G401.6 (cell line): ENCODE measurements around the gene ROPN1L.
"Not testable (repeated sequence)": the region's sequence is repeated elsewhere in the genome, so short reads cannot be mapped to it uniquely, and the experiment has no call there.

Experiments used
- FAIRE-seq: peaks from 2 replicates; lab custom pipeline; 2012; peaks lifted over from hg19 to GRCh38; lab: Jason Lieb, UNC

Gene ROPN1L

GRCh38 chr5:10503321-10503720 is 61.6 kb downstream of the ROPN1L start:
- FAIRE-seq, result no peak

DNA sequence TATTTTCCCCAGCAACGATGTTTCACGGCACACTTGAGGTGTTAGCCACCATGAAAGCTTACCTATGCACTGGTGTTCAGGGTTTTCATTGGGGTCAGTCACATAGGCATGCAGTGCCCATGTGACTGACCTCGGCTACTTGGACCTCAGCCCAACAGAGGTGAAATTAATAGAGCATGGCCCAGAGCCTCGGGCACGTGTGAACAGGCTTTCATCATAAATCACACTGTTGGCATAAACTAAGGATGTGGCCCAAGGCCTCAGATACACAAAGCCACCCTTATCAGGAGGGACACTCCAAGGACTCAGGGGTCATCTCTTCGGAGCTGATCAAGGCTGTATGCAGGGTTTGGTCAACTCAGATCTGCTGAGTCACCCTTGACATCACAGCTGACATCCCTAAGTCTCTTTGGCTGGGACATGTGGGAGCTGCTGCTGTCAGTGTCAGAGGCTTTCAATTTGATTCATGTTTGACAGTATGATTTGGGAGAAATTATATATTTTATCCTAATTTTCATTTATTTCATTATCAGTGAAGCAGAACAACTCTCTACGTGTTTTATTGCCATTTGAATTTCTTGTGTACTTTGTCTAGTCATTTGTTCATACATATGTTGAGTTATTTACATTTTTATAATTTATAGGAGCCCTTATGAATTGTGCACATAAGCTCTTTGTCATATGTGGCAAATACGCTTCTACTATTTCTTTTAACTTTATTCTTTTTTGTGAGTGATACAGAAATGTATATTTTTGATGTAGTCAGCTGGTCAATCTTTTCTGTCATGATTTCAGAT is 62.5 kb downstream of the ROPN1L start:
- FAIRE-seq, result no peak

DNA sequence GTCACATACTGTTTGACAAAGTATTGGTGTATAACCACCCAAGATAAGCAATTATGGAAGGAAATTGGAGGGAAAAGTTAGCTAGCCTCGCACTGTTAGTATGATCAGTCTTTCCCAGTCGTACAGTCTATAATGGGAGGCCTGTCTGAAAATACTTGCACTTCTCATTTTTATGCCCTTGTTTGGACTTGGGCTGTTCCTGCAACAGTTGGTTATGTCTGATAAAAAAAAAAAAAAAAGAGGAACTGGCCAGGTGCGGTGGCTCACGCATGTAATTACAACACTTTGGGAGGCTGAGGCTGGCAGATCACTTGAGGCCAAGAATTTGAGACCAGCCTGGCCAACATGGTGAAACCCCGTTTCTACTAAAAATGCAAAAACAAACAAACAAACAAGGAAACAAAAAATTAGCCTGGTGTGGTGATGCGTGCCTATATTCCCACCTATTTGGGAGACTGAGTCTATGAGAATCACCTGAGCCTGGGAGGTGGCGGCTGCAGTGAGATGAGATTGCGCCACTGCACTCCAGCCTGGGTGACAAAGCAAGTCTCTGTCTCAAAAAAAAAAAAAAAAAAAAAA is 63.9 kb downstream of the ROPN1L start:
- no peak for FAIRE-seq

GRCh38 chr5:10506535-10506934 is 64.9 kb downstream of the ROPN1L start:
- no peak for FAIRE-seq

- no peak for FAIRE-seq
Measured at GRCh38 chr5:10507575-10508096, 66.0 kb downstream of the ROPN1L start.

DNA sequence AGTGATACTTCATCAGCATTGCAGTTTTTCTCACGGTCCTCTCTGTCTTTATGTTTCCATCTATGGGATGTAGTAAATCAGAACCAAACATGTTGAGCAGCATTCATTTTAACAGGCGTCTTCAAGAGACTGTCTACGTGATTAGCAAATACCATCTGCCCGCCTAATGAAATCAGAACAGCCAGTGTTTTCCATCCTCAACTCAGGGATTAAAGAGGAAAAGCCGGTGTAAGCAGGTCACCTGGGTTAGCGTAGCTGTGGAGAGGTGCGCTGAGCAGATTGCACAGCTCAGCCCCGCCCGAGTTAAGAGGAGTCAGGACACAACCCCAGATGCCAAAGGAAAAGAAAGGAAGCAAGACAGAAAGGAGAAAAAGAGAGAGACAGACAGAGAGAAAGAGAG is 67.9 kb downstream of the ROPN1L start:
- FAIRE-seq, result no peak

DNA sequence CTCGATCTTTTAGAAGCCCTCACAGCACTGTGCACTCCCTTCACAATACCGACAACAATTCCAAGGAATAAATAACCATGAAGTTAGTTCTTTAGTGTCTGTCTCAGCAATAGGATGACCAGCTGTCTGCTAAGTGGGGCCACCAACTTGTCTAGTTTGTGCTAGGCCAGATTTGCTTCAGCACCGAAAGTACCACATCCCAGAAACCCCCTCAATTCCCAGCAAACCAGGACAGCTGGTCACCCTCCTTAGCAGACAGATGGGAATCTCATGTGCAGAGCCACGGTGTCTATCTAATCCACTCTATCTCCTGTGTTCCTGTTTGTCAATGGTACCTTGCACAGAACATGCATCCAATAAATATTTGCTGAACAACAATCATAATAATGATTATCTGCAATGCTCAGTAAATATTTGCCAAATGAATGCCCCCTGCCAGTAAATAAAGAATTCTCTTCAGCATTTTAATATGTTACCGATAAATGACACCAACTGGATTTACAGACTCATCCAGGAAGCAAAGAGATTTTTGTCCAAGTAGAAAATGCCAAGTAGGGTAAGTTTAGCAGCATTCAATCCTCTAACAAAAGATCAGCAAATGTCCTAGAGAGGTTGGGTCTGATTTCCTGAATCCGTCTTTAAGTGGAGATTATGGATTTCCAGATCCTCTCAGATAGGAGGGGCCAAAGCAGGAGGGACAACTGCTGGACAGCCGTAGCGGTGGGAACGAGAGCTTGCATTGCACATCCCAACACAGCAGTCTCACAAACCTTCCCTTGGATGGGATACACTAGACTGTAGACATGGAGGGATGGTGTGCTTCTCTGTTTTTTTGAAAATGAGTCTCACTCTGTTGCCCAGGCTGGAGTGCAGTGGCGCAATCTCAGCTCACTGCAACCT is 70.3 kb downstream of the ROPN1L start:
- no peak for FAIRE-seq

- no peak for FAIRE-seq
Measured at GRCh38 chr5:10513501-10514442, 72.1 kb downstream of the ROPN1L start.

DNA sequence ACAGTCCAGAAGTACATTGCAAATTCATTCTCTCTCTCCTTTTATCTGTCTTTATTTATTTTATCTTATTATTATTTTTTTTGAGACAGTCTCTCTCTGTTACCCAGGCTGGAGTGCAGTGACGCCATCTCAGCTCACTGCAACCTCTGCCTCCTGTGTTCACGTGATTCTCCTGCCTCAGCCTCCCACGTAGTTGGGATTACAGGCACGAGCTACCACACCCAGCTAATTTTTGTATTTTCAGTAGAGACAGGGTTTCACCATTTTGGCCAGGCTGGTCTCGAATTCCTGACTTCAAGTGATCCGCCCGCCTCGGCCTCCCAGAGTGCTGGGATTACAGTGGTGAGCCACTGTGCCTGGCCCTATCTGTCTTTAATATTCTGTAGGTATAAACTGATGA is 72.9 kb downstream of the ROPN1L start:
- not testable (repeated sequence) for FAIRE-seq
